ENCODE measurements around the gene FAM20C.

Gene FAM20C

DNA sequence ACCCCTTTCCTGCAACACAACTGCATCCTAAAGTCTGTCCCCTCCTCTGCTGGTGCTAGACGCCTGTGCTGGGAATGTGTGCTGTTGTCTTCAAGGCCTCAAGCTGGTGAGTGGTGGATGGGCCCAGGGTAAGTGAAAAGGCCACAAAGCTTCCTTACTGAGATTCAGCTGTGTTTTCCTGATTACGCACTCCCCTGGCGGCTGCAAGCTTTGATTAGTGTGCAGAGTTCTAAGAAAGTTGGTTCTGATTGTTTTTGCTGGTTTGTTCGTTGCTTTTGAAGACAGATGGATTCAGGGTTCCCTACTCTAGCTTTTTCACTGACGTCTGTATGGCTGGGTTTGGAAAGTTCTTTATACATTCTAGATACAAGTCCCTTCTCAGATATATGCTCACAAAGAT is 85.7 kb downstream of the FAM20C start:
- no peak for DNase-seq

DNA sequence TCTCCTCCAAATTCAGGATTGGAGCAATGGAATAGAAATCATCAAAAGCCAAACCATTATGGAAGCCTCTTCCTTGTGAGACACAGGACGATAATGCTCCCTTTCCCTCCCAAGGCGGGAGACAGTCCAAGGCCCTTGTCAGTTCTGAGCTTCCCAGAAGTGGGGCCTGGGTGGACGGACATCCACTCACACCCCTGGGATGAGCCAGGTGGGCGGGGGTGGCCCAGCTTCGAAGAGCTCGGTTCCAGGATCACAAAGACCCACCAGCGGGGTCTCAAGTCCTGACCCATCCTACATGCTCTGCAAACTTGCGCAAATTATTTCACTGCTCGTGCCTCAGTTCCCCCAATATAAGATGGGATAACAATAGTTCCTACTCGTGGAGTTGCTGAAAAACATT is 87.5 kb downstream of the FAM20C start:
- DNase-seq, result no peak

DNA sequence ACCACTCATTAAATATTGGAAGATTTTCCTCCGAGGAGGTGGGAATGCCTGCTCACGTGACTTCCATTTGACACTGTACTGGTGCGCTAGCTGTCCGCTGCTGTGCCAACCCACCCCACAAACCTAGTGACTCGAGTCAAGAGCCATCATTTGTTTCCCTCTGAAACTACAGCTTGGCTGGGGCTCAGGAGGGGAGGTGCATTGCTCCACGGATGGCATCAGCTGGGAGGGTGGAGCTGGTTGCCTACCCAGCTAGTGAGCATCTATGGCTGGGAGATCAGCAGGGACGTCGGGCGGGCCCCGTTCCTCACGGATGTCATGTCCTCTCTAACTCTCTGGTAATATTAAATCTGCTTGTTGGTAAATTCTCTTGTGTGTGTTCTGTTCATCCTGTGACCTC is 88.1 kb downstream of the FAM20C start:
- no peak for DNase-seq

DNA sequence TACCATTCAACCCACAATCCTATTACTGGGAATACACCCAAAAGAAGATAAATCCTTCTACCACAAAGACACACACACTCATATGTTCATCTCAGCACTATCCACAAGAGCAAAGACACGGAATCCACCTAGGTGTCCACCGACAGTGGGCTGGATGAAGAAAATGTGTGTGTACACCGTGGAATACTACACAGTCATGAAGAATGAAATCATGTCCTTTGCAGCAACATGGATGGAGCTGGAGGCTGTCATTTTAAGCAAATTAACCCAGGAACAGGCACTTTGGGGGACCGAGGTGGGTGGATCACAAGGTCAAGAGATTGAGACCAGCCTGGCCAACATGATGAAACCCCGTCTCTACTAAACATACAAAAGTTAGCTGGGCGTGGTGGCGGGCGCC is 89.3 kb downstream of the FAM20C start:
- DNase-seq, result no peak

DNA sequence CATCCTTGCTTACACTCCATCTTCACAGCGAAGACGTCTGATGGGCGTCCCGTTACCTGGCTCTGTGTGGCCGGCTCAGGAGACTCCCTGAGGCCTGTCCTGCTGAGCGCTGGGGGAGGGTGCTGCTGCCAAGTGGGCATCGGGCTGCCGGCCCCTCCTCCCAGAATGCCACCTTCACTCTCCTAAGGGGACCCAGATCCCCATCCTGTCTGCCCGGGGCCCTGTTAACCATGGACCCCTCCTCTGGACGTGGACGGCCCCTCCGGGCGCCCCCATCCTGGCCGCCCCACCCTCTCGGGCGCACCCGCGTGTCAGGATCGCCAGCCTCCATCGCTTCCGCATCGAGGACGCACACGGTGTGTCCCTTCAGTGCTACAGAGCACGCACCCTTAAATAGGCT is 90.2 kb downstream of the FAM20C start:
- no peak for DNase-seq

DNA sequence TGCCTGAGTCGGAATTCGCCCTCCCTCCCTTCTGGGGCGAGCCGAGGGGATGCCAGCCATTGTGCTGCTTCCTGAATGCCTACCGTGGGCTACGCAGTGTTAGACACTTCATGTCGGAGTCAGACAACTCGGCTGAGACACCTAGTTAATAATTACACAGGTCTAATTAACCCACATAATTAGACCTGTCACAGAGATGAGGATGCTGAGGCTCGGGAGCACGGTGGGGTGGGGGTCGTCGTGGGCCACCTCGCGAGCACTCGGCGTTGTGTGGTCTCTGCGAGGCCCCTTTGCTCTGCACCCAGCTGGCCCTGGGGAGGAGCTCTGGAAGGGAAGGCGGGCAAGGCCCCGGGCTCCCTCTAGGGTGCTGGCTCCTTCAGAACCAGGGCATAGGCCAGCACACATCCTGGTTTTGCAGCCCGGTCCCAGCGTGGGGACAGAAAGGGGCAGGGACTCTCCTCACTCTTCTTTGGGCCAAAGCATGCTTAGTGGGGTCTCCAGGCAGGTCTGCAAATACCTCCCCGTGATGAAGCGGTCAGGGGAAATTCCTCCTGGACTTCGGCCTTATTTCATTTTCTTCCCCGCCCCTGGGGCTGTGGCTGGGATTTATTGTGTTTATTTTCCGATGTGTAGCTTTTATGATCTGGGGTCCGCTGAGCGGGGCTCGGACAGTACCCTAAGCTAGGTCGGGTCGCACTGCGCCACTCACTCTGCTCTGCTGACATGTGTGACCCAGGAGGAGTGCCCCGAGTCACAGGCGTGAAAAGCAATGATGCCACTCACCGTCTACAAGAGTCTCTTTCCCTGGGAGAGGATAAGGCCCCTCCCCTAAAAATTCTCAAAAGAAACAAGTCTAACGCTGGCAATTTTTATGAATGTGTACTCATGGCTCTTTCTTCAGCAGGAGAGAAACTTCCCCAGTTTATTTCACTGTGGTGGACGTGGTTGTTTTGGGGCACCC is 92.7 kb downstream of the FAM20C start:
- DNase-seq, result no peak

DNA sequence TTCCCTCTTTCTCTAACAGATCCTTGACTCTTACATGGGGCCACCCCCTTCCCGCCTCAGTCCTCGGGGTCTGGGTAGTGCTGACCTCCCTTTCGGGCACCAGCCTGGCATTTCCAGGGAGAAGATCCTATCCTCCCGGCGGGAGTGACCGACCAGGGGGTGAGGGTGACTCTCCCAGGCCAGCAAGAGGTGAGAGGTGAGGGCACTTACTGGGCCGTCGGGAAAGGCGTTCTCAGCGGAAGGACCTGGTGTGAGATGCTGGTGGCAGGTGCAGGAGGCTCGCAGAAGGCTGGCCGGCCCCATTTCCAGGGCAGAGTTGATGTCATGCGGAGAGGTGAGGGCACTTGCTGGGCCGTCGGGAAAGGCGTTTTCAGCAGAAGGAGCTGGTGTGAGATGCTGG is 93.4 kb downstream of the FAM20C start:
- no peak for DNase-seq

DNA sequence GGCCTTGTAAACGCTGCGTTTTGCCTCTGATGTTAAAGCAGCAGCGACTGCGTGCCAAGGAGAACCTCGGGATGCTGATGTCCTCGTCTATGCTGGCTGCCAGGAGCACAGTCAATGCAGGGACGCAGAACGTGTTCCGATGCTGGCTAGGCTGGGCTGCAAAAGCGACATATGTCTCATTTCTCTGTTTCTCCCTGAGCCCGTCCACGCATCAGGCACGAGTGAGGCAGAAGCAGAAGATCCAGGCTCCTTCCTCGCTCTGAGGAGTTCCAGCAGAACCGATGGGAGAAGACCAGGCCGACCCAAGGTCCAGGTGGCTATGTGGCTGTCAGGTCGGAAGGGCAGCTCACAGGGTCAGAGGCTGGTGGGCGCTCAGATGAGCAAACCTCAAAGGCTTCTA is 93.9 kb downstream of the FAM20C start:
- DNase-seq, result no peak

DNA sequence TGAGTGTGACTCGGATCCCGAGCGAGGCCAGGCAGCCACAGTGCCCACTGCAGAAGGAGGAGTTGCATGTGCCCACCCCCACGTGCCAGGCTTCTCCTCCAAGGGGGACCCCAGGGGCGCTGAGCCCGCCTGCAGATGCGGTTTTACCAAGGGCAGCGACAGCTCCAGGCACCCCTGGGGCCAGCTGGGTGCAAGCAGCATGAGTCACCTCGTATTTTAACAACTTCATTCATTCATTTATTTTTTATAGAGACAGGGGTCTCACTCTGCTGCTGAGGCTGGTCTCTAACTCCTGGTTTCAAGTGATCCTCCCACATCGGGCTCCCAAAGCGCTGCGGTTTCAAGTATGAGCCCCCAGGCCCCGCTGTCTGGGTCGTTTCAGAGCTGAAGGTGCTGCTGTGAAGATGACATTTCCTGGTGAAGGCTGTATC is 96.3 kb downstream of the FAM20C start:
- DNase-seq, result no peak

DNA sequence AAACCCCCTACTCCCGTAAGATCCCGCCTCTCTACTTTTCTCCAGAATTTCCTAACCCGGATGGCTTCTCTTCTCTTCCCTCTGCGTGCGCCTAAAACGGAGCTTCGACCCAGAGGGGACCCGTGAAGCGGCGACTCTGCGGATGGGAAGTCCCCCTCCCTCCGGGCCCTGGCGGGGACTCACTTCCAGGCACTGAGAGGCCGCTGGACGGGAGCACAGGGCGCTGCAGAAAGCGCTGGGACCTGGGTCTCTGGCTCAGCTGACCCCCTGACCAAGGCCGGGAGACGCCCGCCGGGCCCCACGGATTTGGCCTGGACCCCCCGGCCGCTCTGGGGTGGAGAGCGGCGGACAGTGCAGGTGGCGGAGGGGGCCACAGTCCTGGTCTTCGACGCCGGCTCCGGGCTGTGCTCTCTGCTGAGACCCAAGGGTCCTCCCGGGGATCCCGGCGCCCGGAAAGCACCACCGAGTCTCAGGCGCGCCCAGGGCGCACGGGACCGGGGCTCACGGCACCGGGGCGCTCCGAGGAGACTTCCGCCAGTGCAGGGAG is 96.9 kb downstream of the FAM20C start:
- DNase-seq, result no peak

DNA sequence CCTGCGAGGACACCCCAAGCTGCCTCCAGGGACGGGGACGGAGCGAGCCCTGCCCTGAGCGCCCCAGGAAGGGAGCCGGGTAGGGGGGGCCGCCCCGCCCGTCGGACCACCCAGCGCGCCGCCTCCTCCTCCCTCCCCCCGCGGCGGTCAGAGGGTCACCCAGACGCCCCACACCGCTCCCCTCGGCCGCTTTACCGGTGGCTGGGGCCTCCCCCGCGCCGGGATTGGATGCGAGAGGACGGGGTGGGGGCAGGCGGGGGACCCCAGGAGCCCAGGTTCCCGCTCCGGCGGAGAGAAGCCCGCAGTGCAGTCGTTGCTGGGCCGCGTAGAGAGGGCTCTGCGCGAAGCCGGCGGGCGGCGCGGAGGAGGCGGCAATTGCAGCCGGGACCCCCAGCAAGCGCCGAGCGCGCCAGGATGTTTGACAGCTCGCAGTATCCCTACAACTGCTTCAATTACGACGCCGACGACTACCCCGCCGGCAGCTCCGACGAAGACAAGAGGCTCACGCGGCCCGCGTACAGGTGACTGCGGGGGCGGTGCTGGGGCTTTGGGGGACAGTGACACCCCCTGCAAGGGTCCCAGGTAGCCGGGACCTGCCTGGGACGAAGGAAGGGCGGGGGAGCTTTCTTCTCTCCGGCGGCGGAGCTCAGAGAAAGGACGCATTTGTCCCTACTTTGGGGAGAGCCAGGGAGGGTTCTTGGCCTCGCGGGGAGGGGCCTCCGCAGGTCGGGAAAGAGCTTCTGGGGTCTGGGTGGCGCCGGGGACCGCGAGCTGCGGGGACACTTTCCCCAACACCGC is 97.6 kb downstream of the FAM20C start, which contains the start of gene FOXL3:
Gene FOXL3 (plus strand): TSS at position 415 of the 798 bp plus-strand sequence. CDS start 0 bp downstream, at position 415.
- DNase-seq, result no peak

DNA sequence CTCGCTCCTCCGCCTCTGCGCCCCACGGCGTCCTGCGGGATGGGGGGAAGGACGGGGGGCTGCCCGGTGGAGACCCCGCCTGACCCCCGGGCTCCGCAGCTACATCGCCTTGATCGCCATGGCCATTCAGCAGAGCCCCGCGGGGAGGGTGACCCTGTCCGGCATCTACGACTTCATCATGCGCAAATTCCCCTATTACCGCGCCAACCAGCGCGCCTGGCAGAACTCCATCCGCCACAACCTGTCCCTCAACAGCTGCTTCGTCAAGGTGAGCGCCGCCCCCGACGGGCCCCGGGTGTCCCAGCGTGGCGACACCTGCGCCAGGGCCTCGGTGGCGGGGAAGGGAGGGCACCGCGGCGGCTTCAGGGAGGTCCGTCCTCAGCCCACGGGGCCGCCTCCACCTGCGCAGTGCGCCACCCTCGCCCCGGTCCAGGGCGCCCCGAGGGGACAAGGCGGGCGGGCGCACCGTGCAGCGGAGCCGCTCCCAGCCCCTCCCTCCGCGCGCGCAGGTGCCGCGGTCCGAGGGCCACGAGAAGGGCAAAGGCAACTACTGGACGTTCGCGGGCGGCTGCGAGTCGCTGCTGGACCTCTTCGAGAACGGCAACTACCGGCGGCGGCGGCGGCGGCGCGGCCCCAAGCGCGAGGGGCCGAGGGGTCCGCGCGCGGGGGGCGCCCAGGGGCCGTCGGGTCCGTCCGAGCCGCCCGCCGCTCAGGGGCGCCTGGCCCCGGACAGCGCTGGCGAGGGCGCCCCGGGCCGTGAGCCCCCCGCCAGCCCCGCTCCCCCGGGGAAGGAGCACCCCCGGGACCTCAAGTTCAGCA is 98.4 kb downstream of the FAM20C start:
- no peak for DNase-seq

DNA sequence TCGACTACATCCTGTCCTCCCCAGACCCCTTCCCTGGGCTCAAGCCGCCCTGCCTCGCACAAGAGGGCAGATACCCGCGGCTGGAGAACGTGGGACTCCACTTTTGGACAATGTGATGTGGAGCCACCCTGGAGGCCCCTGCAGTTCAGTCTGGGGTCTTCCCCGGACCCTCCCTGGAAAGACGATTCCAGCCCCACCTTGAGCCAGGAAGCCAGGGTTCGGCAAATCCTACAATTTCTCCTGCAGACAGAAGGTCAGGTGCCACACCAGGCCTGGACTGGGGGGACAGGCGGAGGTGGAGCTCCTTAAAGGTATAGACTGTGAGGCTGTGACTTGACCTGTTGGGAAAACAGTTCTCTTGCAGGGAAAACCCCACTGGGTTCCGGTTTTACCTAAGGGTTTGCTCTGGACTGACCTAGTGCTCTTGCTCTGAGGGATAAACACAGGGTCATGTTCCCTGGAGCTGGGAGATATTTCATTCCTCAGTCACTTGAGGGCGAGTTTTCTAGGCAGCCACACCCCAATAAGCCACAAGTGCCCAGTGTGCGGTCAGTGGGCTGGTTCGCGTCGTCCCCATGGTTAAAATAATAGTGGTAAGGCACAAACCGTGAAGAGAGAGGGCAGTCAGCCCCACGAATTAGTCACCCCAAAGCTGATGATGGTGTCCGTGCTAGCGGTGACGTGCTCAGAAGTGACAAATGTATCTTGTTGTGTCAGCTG is 99.2 kb downstream of the FAM20C start:
- DNase-seq, result no peak

DNA sequence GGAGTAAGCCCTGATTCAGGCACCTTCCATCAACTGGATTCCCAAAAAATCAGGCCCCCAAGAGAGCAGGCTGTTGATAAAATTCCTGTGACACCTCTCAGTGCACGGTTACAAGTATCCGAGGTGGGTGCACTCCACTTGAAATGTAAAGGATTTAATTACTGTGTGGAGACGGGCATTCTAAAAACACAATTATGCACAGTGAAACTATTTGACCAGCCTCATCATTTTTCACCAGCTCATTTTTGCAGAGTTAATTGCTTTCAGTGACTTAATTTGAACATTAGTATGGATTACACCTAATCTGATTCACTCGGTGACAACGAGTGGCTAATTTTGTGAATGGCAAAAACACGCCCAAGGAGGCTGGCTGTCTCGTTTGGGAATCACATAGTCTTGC is 99.9 kb downstream of the FAM20C start:
- DNase-seq, result no peak

DNA sequence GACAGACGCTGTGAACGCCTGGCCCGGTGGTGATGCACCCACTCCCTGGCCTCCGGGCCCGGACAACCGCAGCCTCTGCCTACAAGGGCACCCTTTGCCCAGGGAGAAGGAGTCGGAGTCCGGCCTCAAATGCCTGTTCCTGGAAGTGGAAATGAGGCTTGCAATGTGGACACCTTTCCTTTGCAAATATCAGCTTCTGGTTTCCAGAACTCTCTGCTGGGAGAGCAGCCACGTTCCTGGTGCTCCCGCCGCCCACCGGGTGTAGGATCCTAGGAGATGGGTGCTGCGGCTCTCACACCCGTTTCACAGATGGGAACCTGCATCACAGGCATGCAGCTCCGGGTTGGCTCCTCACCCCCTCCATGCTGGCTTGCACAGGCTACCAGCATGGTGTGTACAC is 100.5 kb downstream of the FAM20C start:
- no peak for DNase-seq

DNA sequence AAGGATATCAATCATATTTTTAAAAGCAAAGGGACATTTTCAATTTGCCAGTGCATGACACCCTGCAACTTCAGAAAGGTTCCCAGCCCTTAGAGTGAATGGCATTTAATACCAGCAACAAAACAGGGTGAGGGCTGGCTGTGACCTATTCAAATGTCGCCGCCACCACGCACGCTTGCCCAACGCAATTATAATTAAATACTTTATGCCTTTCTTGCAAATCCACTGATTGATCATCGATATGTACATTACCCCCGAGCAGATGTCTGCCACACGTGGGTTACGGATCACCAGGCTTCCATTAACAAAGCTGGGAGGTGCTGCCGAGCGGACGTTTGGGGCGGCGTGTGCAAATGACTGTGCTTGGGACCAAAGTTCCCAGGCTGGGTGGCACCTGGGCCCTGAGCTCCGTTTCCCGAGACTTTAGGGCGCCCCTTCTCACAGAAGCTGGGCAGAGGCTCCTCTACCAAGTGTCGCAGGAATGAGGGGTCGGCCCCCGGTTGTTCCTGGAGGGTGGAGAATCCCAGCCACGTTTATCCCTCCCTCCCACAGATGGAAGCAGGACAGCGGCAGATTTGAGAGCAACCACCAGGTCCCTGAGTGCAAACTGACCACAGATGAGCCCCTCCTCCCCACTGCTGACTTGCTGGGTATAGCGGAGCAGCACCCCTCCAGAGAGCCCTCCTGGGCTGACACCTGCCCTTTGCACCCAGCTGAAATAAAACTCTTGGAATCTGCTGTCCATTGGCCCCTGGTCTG is 101.5 kb downstream of the FAM20C start:
- no peak for DNase-seq

DNA sequence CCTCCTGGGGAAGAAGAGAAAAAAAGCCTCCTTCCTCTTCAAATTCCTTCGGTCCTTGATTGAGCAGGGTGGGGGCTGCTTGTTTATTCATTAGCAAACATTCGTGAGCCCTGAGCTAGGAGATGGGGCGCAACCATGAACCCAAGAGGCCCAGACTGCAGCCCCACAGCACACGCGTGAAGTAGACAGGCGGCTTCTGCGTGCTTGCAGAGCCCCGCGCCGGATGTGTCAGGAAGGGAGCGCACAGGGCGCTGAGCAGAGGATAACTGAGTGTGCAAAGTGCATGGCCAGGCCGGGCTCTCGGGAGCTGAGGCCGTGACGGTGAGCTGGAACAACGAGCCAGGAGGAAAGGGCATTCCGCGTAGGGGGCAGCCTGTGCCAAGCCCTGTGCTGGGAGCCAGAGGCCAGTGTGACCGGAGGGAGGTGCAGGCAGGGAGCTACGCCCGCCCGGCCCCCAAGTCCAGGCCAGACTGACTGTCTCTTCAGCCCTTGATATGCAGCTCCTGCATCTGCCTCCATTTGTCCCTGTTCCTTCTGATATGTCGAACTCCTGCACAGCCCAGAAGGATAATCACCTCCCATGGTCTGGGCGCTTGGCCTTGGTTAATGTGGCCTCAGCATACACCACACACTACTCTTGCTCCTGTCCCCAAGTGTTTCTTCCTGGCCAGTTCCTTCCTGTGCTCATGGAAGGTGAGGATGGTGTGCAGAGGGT is 102.2 kb downstream of the FAM20C start:
- DNase-seq, result no peak

DNA sequence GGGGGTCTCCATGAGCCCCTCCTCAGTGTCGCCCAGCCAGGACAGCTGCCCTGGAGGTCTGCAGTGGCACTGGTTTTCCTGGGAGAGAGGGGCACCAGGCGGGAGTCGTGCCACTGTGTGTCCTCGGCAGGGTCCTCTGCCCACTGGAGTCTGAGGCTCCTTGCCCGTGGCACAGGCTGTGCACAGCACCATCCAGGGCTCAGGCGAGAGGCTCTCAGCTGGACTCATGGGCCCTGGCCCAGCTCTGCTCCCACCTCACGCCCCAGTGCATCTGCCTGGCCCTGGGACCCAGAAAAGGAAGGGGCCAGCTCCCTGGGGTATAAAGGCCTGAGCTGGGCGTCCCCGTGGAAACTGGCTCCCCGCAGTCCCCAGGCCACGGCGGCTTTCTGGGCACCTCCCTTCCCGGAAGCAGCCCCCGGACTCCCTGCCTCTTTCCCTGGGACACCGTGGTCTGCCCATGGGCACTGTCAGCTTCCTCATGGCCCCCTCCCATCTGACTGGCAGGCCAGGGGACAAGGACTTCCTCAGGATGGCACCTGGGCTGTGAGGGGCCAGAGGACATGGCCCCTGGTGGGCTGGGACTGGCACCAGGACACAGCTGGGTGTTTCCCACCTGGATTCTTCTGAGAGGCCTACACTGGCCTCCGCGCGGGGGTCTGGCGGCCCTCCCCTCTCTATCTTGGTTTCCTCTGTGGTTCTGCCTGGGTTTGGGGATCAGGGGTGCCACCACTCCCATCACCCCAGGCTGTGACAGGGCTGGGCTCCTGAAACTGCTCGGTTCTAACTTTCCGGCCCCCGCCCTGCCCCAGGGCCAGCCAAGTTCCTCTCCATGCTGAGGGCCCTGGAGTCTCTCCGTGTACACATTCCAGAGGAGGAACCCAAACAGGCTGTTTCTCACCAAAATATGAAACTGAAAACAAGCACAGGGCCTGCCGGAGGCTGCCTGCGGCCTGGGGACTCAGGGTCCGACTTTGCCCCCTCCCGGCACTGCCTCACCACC is 103.1 kb downstream of the FAM20C start:
- no peak for DNase-seq

DNA sequence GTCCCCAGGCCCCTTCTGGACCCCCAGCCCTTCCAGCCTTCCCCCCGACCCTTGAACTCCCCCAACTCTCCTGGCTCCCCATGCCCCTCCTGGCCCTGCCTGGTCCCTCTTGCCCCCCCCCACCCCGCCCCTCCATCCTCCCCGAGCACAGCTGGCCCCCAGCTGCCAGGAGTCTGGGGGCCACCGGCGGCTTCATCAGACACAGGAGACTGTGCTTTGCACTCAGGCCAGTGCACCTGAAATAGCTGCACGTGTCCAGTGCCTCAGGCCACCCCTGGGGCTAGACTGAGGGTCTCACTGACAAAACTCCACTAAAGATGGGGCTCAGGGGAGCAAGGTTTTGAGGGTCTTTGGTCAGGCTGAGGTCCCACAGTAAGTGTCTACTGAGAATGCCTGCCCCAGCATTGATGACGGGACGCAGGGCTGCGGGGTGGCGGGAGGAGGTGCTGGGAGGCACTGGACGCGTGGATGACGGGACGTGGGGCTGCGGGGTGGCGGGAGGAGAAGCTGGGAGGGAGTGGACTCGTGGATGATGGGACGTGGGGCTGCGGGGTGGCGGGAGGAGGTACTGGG is 104.1 kb downstream of the FAM20C start:
- no peak for DNase-seq

All from GF-D8 (cell line).